Measurements from ENCODE around the gene COPS6. TPM values are rescaled to one million over a fixed set of nuclear protein-coding genes. Genes with fewer than 3 reads are reported as not detected.
A peak's percentile ranks its signal among the peaks of the same experiment; 100 is the strongest.
"Not testable (repeated sequence)": the region's sequence is repeated elsewhere in the genome, so short reads cannot be mapped to it uniquely, and the experiment has no call there.

COPS6 gene
- total RNA-seq, 4 donors from 2014 or later = 22.3 to 42.7 (median 30.0) TPM

DNA sequence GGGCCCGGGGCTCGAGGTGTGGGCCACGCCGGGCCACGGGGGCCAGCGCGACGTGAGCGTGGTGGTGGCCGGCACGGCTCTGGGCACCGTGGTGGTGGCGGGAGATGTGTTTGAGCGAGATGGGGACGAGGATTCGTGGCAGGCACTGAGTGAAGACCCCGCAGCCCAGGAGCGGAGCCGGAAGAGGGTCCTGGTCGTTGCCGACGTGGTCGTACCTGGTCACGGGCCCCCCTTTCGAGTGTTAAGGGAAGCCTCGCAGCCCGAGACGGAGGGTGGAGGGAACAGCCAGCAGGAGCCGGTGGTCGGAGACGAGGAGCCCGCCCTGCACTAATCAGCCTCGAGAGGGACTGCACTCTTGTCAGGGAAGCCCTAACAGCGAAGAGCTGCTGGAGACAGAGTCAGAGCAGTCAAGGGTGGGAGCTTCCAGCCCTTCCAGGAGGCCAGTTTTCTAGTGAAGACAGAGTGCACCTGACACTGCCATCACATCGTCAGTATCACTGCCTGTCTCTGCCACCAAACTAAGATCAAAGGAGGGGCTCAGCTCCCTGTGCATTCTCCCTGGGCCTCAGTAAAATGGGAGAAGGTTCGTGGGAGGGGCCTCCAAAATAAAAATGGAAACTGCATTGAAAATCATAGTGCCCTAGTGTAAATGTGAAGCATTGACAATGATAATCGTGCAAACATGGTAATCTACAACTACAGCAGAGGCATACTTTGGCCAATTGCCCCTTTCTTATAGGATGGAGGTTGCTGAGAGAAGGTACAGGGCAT is 39.3 kb downstream of the COPS6 start:
- intact Hi-C loops (cut with DNase I; ENCODE audit: low total_unique reads) = no loop called here
- peak overlapping the region; percentile 66 for H3K4me3 ChIP-seq (ENCODE audit: low read depth, poor library complexity, severe bottlenecking)
- no peak for TF ChIP-seq CTCF (IDR thresholded peaks at IDR 0.05)
- TF ChIP-seq POLR2A (IDR thresholded peaks at IDR 0.05) = no peak
- DNase-seq (ENCODE audit: low spot score in 2 of 2) = no peak
- WGBS, 2 donors = 3 to 4% methylated on average over 28 to 36 of the region's 37 CpGs

DNA sequence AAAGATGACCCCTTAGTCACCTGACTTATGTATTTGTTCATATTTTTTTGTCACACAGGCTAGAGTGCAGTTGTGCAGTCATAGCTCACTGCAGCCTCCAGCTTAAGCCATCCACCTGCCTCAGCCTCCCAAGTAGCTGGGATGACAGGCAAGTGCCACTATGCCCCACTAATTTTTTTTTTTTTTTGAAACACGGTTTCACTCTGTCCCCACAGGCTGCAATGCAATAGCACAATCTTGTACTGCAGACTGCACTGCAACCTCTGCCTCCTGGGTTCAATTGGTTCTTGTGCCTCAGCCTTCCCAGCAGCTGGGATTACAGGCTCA is 39.8 kb downstream of the COPS6 start:
- TF ChIP-seq POLR2A (IDR thresholded peaks at IDR 0.05) (no peak), CTCF (IDR thresholded peaks at IDR 0.05) (no peak)
- WGBS, 2 donors = 54 to 64% methylated on average over 1 of the region's 1 CpG
- DNase-seq (ENCODE audit: low spot score in 2 of 2) = no peak
- no peak overlapping the region for H3K4me3 ChIP-seq (ENCODE audit: low read depth, poor library complexity, severe bottlenecking)
- intact Hi-C loops (cut with DNase I; ENCODE audit: low total_unique reads) = no loop called here

- intact Hi-C loops (cut with DNase I; ENCODE audit: low total_unique reads) = loop anchor here (10.0 kb wide), 1 partner anchor 75 kb away; no protein-coding TSS in a partner anchor
- not testable (repeated sequence) for DNase-seq (ENCODE audit: low spot score in 2 of 2); H3K4me3 ChIP-seq (ENCODE audit: low read depth, poor library complexity, severe bottlenecking)
- 87 to 95% methylated on average over 1 of the region's 1 CpG for WGBS, 2 donors
Observed at GRCh38 chr7:100130220-100130607, 41.4 kb downstream of the COPS6 start.

DNA sequence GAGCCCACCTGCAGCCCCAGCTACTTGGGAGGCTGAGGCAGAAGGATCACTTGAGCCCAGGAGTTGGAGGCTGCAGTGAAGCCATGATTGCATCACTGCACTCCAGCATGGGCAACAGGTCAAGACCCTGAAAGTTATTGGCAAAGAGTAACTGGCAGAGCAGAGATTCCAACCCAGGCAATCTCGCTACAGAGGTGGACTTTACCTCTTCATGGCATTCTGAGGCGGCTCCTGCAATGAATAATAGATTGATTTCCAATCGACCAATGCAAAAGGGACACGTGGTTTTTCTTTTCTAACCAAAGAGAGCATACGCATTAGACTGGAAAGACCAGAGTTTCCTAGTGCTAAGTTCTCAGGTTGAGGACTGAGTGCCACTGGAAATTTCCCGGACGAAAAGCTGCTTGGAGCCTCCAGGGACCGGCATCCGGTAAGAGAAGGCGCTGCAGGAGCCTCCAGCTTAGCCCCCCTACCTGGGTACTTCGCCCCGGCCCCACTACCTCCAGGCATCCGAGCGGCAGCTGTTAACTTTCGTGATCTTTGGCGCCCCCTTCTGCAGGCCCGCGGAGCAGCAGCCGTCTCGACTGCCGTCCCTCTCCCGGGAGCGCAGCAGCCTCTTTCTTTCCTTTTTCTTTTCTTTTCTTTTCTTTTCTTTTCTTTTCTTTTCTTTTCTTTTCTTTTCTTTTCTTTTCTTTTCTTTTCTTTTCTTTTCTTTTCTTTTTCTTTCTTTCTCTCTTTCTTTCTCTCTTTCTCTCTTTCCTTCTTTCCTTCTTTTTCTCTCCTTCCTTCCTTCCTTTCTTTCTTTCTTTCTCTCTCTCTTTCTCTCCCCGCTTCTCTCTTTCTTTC is 42.1 kb downstream of the COPS6 start:
- TF ChIP-seq CTCF (IDR thresholded peaks at IDR 0.05) = peak in 2 of 3 donors; percentile 62 to 94
- TF ChIP-seq POLR2A (IDR thresholded peaks at IDR 0.05) = no peak
- no peak overlapping the region for H3K4me3 ChIP-seq (ENCODE audit: low read depth, poor library complexity, severe bottlenecking)
- 10 to 12% methylated on average over 24 of the region's 24 CpGs for WGBS, 2 donors
- peak; percentile 67 to 94 for DNase-seq (ENCODE audit: low spot score in 2 of 2)
- intact Hi-C loops (cut with DNase I; ENCODE audit: low total_unique reads) = loop anchor here (10.0 kb wide), 1 partner anchor 74 kb away; no protein-coding TSS in a partner anchor

GRCh38 chr7:100132126-100132525 is 43.4 kb downstream of the COPS6 start:
- 61 to 64% methylated on average over 7 of the region's 7 CpGs for WGBS, 2 donors
- intact Hi-C loops (cut with DNase I; ENCODE audit: low total_unique reads) = loop anchor here (10.0 kb wide), 1 partner anchor 73 kb away; no protein-coding TSS in a partner anchor

More at GRCh38 chr7:100132126-100132525, 43.4 kb downstream of the COPS6 start:
- TF ChIP-seq CTCF (IDR thresholded peaks at IDR 0.05) (no peak), POLR2A (IDR thresholded peaks at IDR 0.05) (no peak)
- no peak overlapping the region for H3K4me3 ChIP-seq (ENCODE audit: low read depth, poor library complexity, severe bottlenecking)
- DNase-seq (ENCODE audit: low spot score in 2 of 2) = no peak
